A549 (cell line): ENCODE results near the gene NKRF.

Experiments used
- HOXB13 ChIP-seq: fragments of 250-450 bp; sonication (Bioruptor Pico); IDR thresholded peaks from 2 replicates; pipeline ENCODE4 v1.5.0; 2020; ENCODE audit warnings: low read depth, mild to moderate bottlenecking, moderate library complexity
- POLR2A ChIP-seq: IDR thresholded peaks from 2 replicates; pipeline ENCODE4 v1.6.1; 2012; ENCODE audit warnings: mild to moderate bottlenecking, low read length
- SMC3 ChIP-seq: fragments of >200 bp; sonication (Bioruptor Twin); formaldehyde crosslinking; IDR thresholded peaks from 3 replicates; pipeline ENCODE4 v1.6.1; 2018; ENCODE audit warnings: inconsistent platforms
- TF ChIP-seq, protein P1 (sequence below): fragments of >200 bp; sonication (Bioruptor Twin); formaldehyde crosslinking; IDR thresholded peaks from 3 replicates; pipeline ENCODE4 v1.5.1; 2016
- TF ChIP-seq, protein P2 (sequence below): IDR thresholded peaks from 2 replicates; pipeline ENCODE4 v1.6.1; 2012

DNA sequence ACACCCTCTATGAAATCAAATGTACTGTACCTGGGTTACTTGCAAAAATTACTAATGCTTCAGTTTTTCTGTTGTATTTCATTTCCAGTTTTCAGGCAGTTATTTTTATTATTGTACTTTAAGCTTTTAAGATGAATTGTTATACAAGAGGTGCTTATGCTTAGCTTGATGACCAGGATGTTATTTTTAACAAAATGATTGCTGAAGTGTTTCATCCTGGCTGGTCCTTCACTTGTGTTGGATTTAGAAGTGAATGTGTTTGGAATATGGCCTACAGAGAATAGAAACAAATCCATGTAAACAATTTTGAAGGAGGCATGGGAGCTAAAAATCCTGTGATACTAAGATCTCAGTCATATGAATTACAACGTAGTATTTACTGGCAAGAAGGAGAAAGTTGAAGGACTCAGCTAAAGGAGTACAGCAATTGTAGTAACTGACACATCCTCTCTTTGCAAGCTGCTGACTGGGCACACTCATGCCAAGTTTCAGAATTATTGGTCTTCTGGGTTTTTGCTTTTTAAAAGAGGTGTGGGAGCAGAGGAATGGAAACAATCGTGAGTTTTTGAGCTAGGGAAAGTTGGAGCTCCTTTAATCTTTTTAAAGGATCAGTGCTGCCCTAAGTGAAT lies 22.7 kb downstream of the NKRF start:
- TF ChIP-seq, protein P1, sequence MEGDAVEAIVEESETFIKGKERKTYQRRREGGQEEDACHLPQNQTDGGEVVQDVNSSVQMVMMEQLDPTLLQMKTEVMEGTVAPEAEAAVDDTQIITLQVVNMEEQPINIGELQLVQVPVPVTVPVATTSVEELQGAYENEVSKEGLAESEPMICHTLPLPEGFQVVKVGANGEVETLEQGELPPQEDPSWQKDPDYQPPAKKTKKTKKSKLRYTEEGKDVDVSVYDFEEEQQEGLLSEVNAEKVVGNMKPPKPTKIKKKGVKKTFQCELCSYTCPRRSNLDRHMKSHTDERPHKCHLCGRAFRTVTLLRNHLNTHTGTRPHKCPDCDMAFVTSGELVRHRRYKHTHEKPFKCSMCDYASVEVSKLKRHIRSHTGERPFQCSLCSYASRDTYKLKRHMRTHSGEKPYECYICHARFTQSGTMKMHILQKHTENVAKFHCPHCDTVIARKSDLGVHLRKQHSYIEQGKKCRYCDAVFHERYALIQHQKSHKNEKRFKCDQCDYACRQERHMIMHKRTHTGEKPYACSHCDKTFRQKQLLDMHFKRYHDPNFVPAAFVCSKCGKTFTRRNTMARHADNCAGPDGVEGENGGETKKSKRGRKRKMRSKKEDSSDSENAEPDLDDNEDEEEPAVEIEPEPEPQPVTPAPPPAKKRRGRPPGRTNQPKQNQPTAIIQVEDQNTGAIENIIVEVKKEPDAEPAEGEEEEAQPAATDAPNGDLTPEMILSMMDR, result no peak
- TF ChIP-seq HOXB13 (CRISPR knock-in tag) (no peak), SMC3 (no peak), POLR2A (no peak)
- TF ChIP-seq, protein P2, sequence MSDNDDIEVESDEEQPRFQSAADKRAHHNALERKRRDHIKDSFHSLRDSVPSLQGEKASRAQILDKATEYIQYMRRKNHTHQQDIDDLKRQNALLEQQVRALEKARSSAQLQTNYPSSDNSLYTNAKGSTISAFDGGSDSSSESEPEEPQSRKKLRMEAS, result no peak
